Measurements from ENCODE around the gene PTGIR. TPM values are rescaled to one million over a fixed set of nuclear protein-coding genes. Genes with fewer than 3 reads are reported as not detected.

Gene PTGIR
- total and polyA plus RNA-seq, 2 experiments from 2014 or later, result 21.1 TPM

GRCh38 chr19:46573679-46574498 lies 51.0 kb downstream of the PTGIR start:
- Histone ChIP-seq H2AFZ (no peak overlapping the region), H4K20me1 (ENCODE audit: insufficient read depth) (no peaks in the 10 kb centered on the region), H3K9me2 (ENCODE audit: insufficient read depth) (no peaks in the 10 kb centered on the region), H3K4me1 (ENCODE audit: insufficient read depth) (no peaks in the 10 kb centered on the region), H3K4me3 (no peak overlapping the region), H3K4me2 (ENCODE audit: unreplicated experiment) (no peak overlapping the region), H3F3A (ENCODE audit: insufficient read depth) (no peaks in the 10 kb centered on the region), H3K27me3 (replicated peaks; ENCODE audit: insufficient read depth) (no peaks in the 10 kb centered on the region), H3K9ac (no peak overlapping the region), H3K9me3 (ENCODE audit: low read depth) (no peaks in the 10 kb centered on the region), H3K36me3 (ENCODE audit: low read depth) (no peaks in the 10 kb centered on the region), H3K79me2 (ENCODE audit: insufficient read depth) (no peaks in the 10 kb centered on the region), H3K27ac (no peak overlapping the region)
- WGBS, 2 experiments (ENCODE audit: low coverage in 1 of 2, low lambda C conversion rate in 2 of 2, missing lambda C conversion rate in 2 of 2), result 66 to 70% methylated on average over 8 of the region's 8 CpGs
- no peak for DNase-seq
- in situ Hi-C loops (cut with MboI), result no loop called here
- TF ChIP-seq EZH2phosphoT487 (IDR thresholded peaks at IDR 0.05; ENCODE audit: insufficient read depth, low read depth) (no peak), EZH2 (IDR thresholded peaks at IDR 0.05; ENCODE audit: insufficient read depth, poor library complexity, severe bottlenecking) (no peak)

- no peak overlapping the region for H2AFZ ChIP-seq
- no peak overlapping the region for H3K4me2 ChIP-seq (ENCODE audit: unreplicated experiment)
- no peaks in the 10 kb centered on the region for H3K9me3 ChIP-seq (ENCODE audit: low read depth)
- no peaks in the 10 kb centered on the region for H3K36me3 ChIP-seq (ENCODE audit: low read depth)
- no peaks in the 10 kb centered on the region for H3F3A ChIP-seq (ENCODE audit: insufficient read depth)
- H3K9ac ChIP-seq, result no peak overlapping the region
- no peaks in the 10 kb centered on the region for H3K4me1 ChIP-seq (ENCODE audit: insufficient read depth)
- H3K27me3 ChIP-seq (replicated peaks; ENCODE audit: insufficient read depth), result no peaks in the 10 kb centered on the region
- no peaks in the 10 kb centered on the region for H3K79me2 ChIP-seq (ENCODE audit: insufficient read depth)
- 86 to 87% methylated on average over 5 of the region's 5 CpGs for WGBS, 2 experiments (ENCODE audit: low coverage in 1 of 2, low lambda C conversion rate in 2 of 2, missing lambda C conversion rate in 2 of 2)
- H3K27ac ChIP-seq, result no peak overlapping the region
- TF ChIP-seq EZH2 (IDR thresholded peaks at IDR 0.05; ENCODE audit: insufficient read depth, poor library complexity, severe bottlenecking), result no peak
- TF ChIP-seq EZH2phosphoT487 (IDR thresholded peaks at IDR 0.05; ENCODE audit: insufficient read depth, low read depth), result no peak
- in situ Hi-C loops (cut with MboI), result no loop called here
- no peak overlapping the region for H3K4me3 ChIP-seq
- H4K20me1 ChIP-seq (ENCODE audit: insufficient read depth), result no peaks in the 10 kb centered on the region
- DNase-seq, result peak; percentile 30
- H3K9me2 ChIP-seq (ENCODE audit: insufficient read depth), result no peaks in the 10 kb centered on the region
Observed at GRCh38 chr19:46571495-46571894, 53.4 kb downstream of the PTGIR start.

Other genes starting within 250 kb of the PTGIR start
- 8.9 and 10.1 TPM in 2 replicates for gene CCDC8, start 211.5 kb downstream of the PTGIR start, total RNA-seq (2014; rRNA removed; shearing (Covaris generic))
- gene CCDC8, start 211.5 kb downstream of the PTGIR start, polyA plus RNA-seq (2016; fragmentation: Nextera tagmentation; extraction: Ambion mirVana), result 5.5 and 6.0 TPM in 2 replicates
- gene PNMA8C, start 196.2 kb downstream of the PTGIR start, total RNA-seq (2014; rRNA removed; shearing (Covaris generic)), result not detected in 2 replicates
- gene PNMA8C, start 196.2 kb downstream of the PTGIR start, polyA plus RNA-seq (2016; fragmentation: Nextera tagmentation; extraction: Ambion mirVana), result not detected in 2 replicates
- 0.76 and 0.89 TPM in 2 replicates for gene PNMA8A, start 153.5 kb downstream of the PTGIR start, total RNA-seq (2014; rRNA removed; shearing (Covaris generic))
- 0.26 and 0.56 TPM in 2 replicates for gene PNMA8A, start 153.5 kb downstream of the PTGIR start, polyA plus RNA-seq (2016; fragmentation: Nextera tagmentation; extraction: Ambion mirVana)
- gene PNMA8B, start 129.2 kb downstream of the PTGIR start, total RNA-seq (2014; rRNA removed; shearing (Covaris generic)), result 0.25 and 0.65 TPM in 2 replicates
- 0.13 and 0.20 TPM in 2 replicates for gene PNMA8B, start 129.2 kb downstream of the PTGIR start, polyA plus RNA-seq (2016; fragmentation: Nextera tagmentation; extraction: Ambion mirVana)
- 229 and 271 TPM in 2 replicates for gene CALM3, start 23.8 kb downstream of the PTGIR start, total RNA-seq (2014; rRNA removed; shearing (Covaris generic))
- gene CALM3, start 23.8 kb downstream of the PTGIR start, polyA plus RNA-seq (2016; fragmentation: Nextera tagmentation; extraction: Ambion mirVana), result 217 and 225 TPM in 2 replicates
- not detected in 2 replicates for gene GNG8, start 11.1 kb upstream of the PTGIR start, total RNA-seq (2014; rRNA removed; shearing (Covaris generic))
- not detected in 2 replicates for gene GNG8, start 11.1 kb upstream of the PTGIR start, polyA plus RNA-seq (2016; fragmentation: Nextera tagmentation; extraction: Ambion mirVana)
- 7.1 and 7.3 TPM in 2 replicates for gene DACT3, start 36.1 kb upstream of the PTGIR start, total RNA-seq (2014; rRNA removed; shearing (Covaris generic))
- 0.63 and 0.66 TPM in 2 replicates for gene DACT3, start 36.1 kb upstream of the PTGIR start, polyA plus RNA-seq (2016; fragmentation: Nextera tagmentation; extraction: Ambion mirVana)
- gene PRKD2, start 92.0 kb upstream of the PTGIR start, total RNA-seq (2014; rRNA removed; shearing (Covaris generic)), result 11.9 and 16.4 TPM in 2 replicates
- 12.3 and 14.2 TPM in 2 replicates for gene PRKD2, start 92.0 kb upstream of the PTGIR start, polyA plus RNA-seq (2016; fragmentation: Nextera tagmentation; extraction: Ambion mirVana)
- gene FKRP, start 121.0 kb upstream of the PTGIR start, total RNA-seq (2014; rRNA removed; shearing (Covaris generic)), result 32.1 and 41.5 TPM in 2 replicates
- gene FKRP, start 121.0 kb upstream of the PTGIR start, polyA plus RNA-seq (2016; fragmentation: Nextera tagmentation; extraction: Ambion mirVana), result 12.4 and 15.0 TPM in 2 replicates
- gene STRN4, start 121.4 kb upstream of the PTGIR start, total RNA-seq (2014; rRNA removed; shearing (Covaris generic)), result 75.7 and 114 TPM in 2 replicates
- gene STRN4, start 121.4 kb upstream of the PTGIR start, polyA plus RNA-seq (2016; fragmentation: Nextera tagmentation; extraction: Ambion mirVana), result 44.4 and 45.9 TPM in 2 replicates
- 426 and 456 TPM in 2 replicates for gene SLC1A5, start 163.5 kb upstream of the PTGIR start, total RNA-seq (2014; rRNA removed; shearing (Covaris generic))
- gene SLC1A5, start 163.5 kb upstream of the PTGIR start, polyA plus RNA-seq (2016; fragmentation: Nextera tagmentation; extraction: Ambion mirVana), result 367 and 393 TPM in 2 replicates
- 224 and 231 TPM in 2 replicates for gene AP2S1, start 225.8 kb upstream of the PTGIR start, total RNA-seq (2014; rRNA removed; shearing (Covaris generic))
- gene AP2S1, start 225.8 kb upstream of the PTGIR start, polyA plus RNA-seq (2016; fragmentation: Nextera tagmentation; extraction: Ambion mirVana), result 584 and 619 TPM in 2 replicates
- 35.2 and 39.5 TPM in 2 replicates for gene ARHGAP35, start 235.9 kb upstream of the PTGIR start, total RNA-seq (2014; rRNA removed; shearing (Covaris generic))
- 13.5 and 13.9 TPM in 2 replicates for gene ARHGAP35, start 235.9 kb upstream of the PTGIR start, polyA plus RNA-seq (2016; fragmentation: Nextera tagmentation; extraction: Ambion mirVana)